ENCODE measurements around the gene HACD2. TPM values are rescaled to one million over a fixed set of nuclear protein-coding genes. Genes with fewer than 3 reads are reported as not detected.
A peak's percentile ranks its signal among the peaks of the same experiment; 100 is the strongest.

HACD2 gene
- total RNA-seq, 1 experiment from 2014 or later, result 43.8 TPM

DNA sequence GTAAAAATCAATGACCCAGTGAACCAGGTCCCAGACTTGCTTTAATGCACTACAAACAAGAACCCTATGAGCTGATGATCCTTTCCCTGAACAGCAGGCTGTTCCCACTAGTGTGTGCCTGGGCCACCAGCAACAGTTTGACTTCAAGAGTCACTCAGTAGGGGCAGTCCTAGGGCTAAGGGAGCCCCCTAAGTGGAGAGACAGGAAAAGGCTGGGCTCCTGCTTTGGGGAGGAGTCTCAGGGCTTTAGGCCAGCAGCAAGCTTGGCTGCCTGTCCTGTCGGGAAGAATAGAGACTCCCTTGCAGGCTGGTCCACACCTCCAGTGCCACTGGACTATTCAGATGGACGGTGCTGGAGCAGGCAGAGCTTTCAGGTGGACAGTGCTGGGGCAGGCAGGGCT lies 106.5 kb downstream of the HACD2 start:
- no TSS peak for BruUV-seq (replicated peaks)

DNA sequence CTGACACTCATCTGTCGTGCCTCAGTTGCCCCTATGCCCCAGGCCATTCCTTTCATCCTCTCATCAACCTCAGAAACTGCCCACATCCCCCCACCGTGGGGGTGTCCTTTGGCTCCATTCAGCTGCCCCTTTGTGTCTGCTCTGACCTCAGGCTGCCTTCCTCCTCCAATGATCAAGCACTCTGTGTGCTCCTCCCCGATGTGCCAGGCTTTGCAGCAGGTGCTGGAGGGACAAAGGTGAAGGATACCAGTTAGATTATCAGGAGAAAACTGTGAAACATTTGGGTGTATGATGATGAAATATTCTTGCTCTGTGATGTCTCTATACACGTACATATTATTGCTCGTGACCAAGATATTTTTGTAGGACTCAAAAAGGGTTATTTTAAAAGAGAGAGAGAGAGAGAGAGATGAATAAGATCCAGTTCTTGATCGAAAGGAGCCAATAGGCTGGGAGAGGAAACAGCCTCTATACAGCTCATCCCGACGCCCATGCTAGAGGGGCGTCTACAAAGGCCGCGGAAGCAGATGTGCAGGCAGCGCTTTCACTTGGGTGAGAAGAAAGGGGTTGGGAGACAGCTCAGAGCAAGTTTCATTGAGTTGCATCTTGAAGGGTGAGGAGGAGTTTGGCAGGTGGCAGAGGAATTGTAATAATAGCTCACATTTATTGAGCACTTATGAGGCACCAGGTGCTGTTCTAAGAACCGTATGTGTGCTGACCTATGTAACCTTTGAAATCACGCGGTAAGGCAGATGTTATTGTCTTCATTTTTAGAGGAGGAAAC lies 107.7 kb downstream of the HACD2 start:
- H3K4me3 ChIP-seq (ENCODE audit: low read length), result no peak overlapping the region
- no peaks in the 10 kb centered on the region for H4K20me1 ChIP-seq (ENCODE audit: low read length)
- H3K27ac ChIP-seq (ENCODE audit: low read length), result no peak overlapping the region
- ChIA-PET POLR2A (ENCODE audit: unreplicated experiment) (no interaction called here), CTCF (no interaction called here)
- H3K36me3 ChIP-seq (ENCODE audit: low read depth, low read length), result no peaks in the 10 kb centered on the region
- DNase-seq, result no peak
- intact Hi-C loops (cut with micrococcal nuclease), result no loop called here
- no peaks in the 10 kb centered on the region for H3K9me3 ChIP-seq (ENCODE audit: low read length)
- no peak overlapping the region for H2AFZ ChIP-seq (ENCODE audit: low read length)
- TF ChIP-seq, protein P1, sequence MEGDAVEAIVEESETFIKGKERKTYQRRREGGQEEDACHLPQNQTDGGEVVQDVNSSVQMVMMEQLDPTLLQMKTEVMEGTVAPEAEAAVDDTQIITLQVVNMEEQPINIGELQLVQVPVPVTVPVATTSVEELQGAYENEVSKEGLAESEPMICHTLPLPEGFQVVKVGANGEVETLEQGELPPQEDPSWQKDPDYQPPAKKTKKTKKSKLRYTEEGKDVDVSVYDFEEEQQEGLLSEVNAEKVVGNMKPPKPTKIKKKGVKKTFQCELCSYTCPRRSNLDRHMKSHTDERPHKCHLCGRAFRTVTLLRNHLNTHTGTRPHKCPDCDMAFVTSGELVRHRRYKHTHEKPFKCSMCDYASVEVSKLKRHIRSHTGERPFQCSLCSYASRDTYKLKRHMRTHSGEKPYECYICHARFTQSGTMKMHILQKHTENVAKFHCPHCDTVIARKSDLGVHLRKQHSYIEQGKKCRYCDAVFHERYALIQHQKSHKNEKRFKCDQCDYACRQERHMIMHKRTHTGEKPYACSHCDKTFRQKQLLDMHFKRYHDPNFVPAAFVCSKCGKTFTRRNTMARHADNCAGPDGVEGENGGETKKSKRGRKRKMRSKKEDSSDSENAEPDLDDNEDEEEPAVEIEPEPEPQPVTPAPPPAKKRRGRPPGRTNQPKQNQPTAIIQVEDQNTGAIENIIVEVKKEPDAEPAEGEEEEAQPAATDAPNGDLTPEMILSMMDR (conservative IDR thresholded peaks at IDR 0.05; ENCODE audit: low read depth, low read length), result no peak
- TF ChIP-seq EZH2phosphoT487 (IDR thresholded peaks at IDR 0.05; ENCODE audit: borderline replicate concordance, low read length), result no peak
- no peak for TF ChIP-seq EZH2 (IDR thresholded peaks at IDR 0.05; ENCODE audit: low read length, unreplicated experiment)
- no peaks in the 10 kb centered on the region for H3F3A ChIP-seq (ENCODE audit: low read length, unreplicated experiment)
- no peak for ATAC-seq
- H3K4me1 ChIP-seq (ENCODE audit: insufficient read depth, low read length), result no peaks in the 10 kb centered on the region
- BruUV-seq (replicated peaks), result no TSS peak
- peaks cover 60% of the 10 kb centered on the region for H3K27me3 ChIP-seq (ENCODE audit: low read length)
- H3K9ac ChIP-seq (ENCODE audit: low read length), result no peak overlapping the region
- H3K79me2 ChIP-seq (ENCODE audit: low read length), result no peaks in the 10 kb centered on the region
- H3K9me2 ChIP-seq (replicated peaks; ENCODE audit: low read length), result no peaks in the 10 kb centered on the region
- no peak overlapping the region for H3K4me2 ChIP-seq (ENCODE audit: low read length)

More for the DNA sequence above, 106.5 kb downstream of the HACD2 start:
- Histone ChIP-seq H2AFZ (ENCODE audit: low read length) (no peak overlapping the region), H3K36me3 (ENCODE audit: low read depth, low read length) (no peaks in the 10 kb centered on the region), H3K79me2 (ENCODE audit: low read length) (no peaks in the 10 kb centered on the region), H3K9me2 (replicated peaks; ENCODE audit: low read length) (no peaks in the 10 kb centered on the region), H3K4me2 (ENCODE audit: low read length) (no peak overlapping the region), H3K9ac (ENCODE audit: low read length) (no peak overlapping the region), H3K9me3 (ENCODE audit: low read length) (no peaks in the 10 kb centered on the region), H3K27me3 (ENCODE audit: low read length) (peaks cover 59% of the 10 kb centered on the region), H3K4me3 (ENCODE audit: low read length) (no peak overlapping the region), H3K27ac (ENCODE audit: low read length) (no peak overlapping the region), H3K4me1 (ENCODE audit: insufficient read depth, low read length) (no peaks in the 10 kb centered on the region), H4K20me1 (ENCODE audit: low read length) (no peaks in the 10 kb centered on the region), H3F3A (ENCODE audit: low read length, unreplicated experiment) (no peaks in the 10 kb centered on the region)
- peak; percentile 28 for ATAC-seq
- POLR2A ChIA-PET (ENCODE audit: unreplicated experiment), result no interaction called here
- CTCF ChIA-PET, result no interaction called here
- DNase-seq, result no peak
- intact Hi-C loops (cut with micrococcal nuclease), result no loop called here
- TF ChIP-seq EZH2 (IDR thresholded peaks at IDR 0.05; ENCODE audit: low read length, unreplicated experiment), result no peak

DNA sequence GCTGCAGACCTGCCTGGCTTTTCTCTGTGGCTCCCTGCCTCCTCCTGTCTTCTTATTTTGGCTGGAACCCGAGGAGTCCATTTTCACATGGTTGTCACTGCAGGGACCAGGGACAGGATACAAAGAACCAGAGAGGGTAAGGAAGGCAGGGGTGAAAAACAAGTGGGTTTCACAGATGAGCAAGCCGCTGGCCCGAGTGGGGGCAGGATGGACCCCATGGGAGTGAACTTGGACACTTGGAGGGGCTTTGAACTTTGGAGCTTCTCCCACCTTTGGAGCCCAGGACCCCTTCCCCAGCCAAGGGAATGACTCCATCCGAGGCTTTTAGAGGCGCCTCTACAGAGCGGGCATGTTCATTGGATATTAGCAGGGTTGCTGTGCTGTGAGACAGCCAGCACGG lies 109.1 kb downstream of the HACD2 start:
- H3K4me3 ChIP-seq (ENCODE audit: low read length), result no peak overlapping the region
- H3K4me1 ChIP-seq (ENCODE audit: insufficient read depth, low read length), result no peaks in the 10 kb centered on the region
- H3K79me2 ChIP-seq (ENCODE audit: low read length), result no peaks in the 10 kb centered on the region
- no peak overlapping the region for H2AFZ ChIP-seq (ENCODE audit: low read length)
- ChIA-PET CTCF (no interaction called here), POLR2A (ENCODE audit: unreplicated experiment) (no interaction called here)
- H3F3A ChIP-seq (ENCODE audit: low read length, unreplicated experiment), result no peaks in the 10 kb centered on the region
- no peaks in the 10 kb centered on the region for H3K9me3 ChIP-seq (ENCODE audit: low read length)
- H3K27me3 ChIP-seq (ENCODE audit: low read length), result peaks cover 64% of the 10 kb centered on the region
- no peak overlapping the region for H3K4me2 ChIP-seq (ENCODE audit: low read length)
- intact Hi-C loops (cut with micrococcal nuclease), result no loop called here
- BruUV-seq (replicated peaks), result no TSS peak
- ATAC-seq (no peak), DNase-seq (no peak)
- TF ChIP-seq, protein P1 (conservative IDR thresholded peaks at IDR 0.05; ENCODE audit: low read depth, low read length), result no peak
- TF ChIP-seq EZH2 (IDR thresholded peaks at IDR 0.05; ENCODE audit: low read length, unreplicated experiment) (no peak), EZH2phosphoT487 (IDR thresholded peaks at IDR 0.05; ENCODE audit: borderline replicate concordance, low read length) (no peak)
- no peak overlapping the region for H3K27ac ChIP-seq (ENCODE audit: low read length)
- H3K36me3 ChIP-seq (ENCODE audit: low read depth, low read length), result no peaks in the 10 kb centered on the region
- no peaks in the 10 kb centered on the region for H4K20me1 ChIP-seq (ENCODE audit: low read length)
- no peaks in the 10 kb centered on the region for H3K9me2 ChIP-seq (replicated peaks; ENCODE audit: low read length)
- no peak overlapping the region for H3K9ac ChIP-seq (ENCODE audit: low read length)
